Epithelial cell of esophagus (primary cell): ENCODE results near the gene EPB41.
"Not testable (repeated sequence)": the region's sequence is repeated elsewhere in the genome, so short reads cannot be mapped to it uniquely, and the experiment has no call there.

Source experiments
- DNase-seq: peaks from one replicate; pipeline ENCODE4 v3.0.0; 2010; ENCODE audit warnings: low read depth
- H3K4me3 ChIP-seq: 2 replicates; pipeline ENCODE4 v1.5.1; 2011; ENCODE audit warnings: mild to moderate bottlenecking, low read length, control low read depth
- CTCF ChIP-seq: IDR thresholded peaks from 2 replicates; pipeline ENCODE4 v1.5.1; 2011; ENCODE audit warnings: low read depth, mild to moderate bottlenecking, low read length, control low read depth, inconsistent platforms; ENCODE audit not compliant: insufficient read depth; ENCODE audit errors: missing control alignments

The EPB41 gene

GRCh38 chr1:29134695-29135028 lies 220.3 kb downstream of the EPB41 start:
- DNase-seq, result no peak
- no peak for TF ChIP-seq CTCF
- H3K4me3 ChIP-seq, result no peak overlapping the region

- DNase-seq, result peak; percentile 49
- no peak overlapping the region for H3K4me3 ChIP-seq
- TF ChIP-seq CTCF, result no peak
Observed at GRCh38 chr1:29136391-29136915, 222.1 kb downstream of the EPB41 start.

GRCh38 chr1:29142714-29143113 lies 228.3 kb downstream of the EPB41 start:
- no peak overlapping the region for H3K4me3 ChIP-seq
- no peak for DNase-seq
- no peak for TF ChIP-seq CTCF

- TF ChIP-seq CTCF, result no peak
- no peak overlapping the region for H3K4me3 ChIP-seq
- peak; percentile 36 for DNase-seq
Observed at GRCh38 chr1:29144178-29144577, 229.8 kb downstream of the EPB41 start.

GRCh38 chr1:29145739-29146437 lies 231.5 kb downstream of the EPB41 start:
- H3K4me3 ChIP-seq, result no peak overlapping the region
- TF ChIP-seq CTCF, result no peak
- DNase-seq, result peak; percentile 62

GRCh38 chr1:29148656-29149491 lies 234.5 kb downstream of the EPB41 start:
- no peak for TF ChIP-seq CTCF
- no peak for DNase-seq
- H3K4me3 ChIP-seq, result no peak overlapping the region

GRCh38 chr1:29150346-29150745 lies 236.0 kb downstream of the EPB41 start:
- not testable (repeated sequence) for DNase-seq, H3K4me3 ChIP-seq
